SK-N-SH treated with all-trans-retinoic acid at 6 μM for 48 hours (cell line): ENCODE measurements around the gene BCL6B.

Experiments
- ATAC-seq: fragments of 200-7000 bp; cut with Tn5 transposase; 3 replicates; pipeline ENCODE4 v1.9.1; 2020; ENCODE audit warnings: mild to moderate bottlenecking, moderate library complexity
- ARNTL ChIP-seq: fragments of 450-650 bp; formaldehyde crosslinking; IDR thresholded peaks from 2 replicates; pipeline ENCODE4 v1.5.0; 2020; ENCODE audit warnings: low read depth, mild to moderate bottlenecking, moderate library complexity, borderline replicate concordance
- BACH2 ChIP-seq: fragments of 250-450 bp; sonication (Bioruptor Pico); IDR thresholded peaks from 2 replicates; pipeline ENCODE4 v1.9.0; 2021; ENCODE audit warnings: mild to moderate bottlenecking, borderline replicate concordance
- CSDC2 ChIP-seq: fragments of 250-450 bp; sonication (Bioruptor Pico); IDR thresholded peaks from 2 replicates; pipeline ENCODE4 v1.5.0; 2020; ENCODE audit warnings: mild to moderate bottlenecking, moderate library complexity
- ESRRG ChIP-seq: fragments of 250-450 bp; sonication (Bioruptor Pico); IDR thresholded peaks from 2 replicates; pipeline ENCODE4 v1.6.1; 2021; ENCODE audit warnings: mild to moderate bottlenecking
- GLIS3 ChIP-seq: fragments of 250-450 bp; sonication (Bioruptor Pico); IDR thresholded peaks from 2 replicates; pipeline ENCODE4 v1.5.0; 2020; ENCODE audit warnings: mild to moderate bottlenecking, moderate library complexity
- ISL1 ChIP-seq: fragments of 250-450 bp; sonication (Bioruptor Pico); IDR thresholded peaks from 2 replicates; pipeline ENCODE4 v2.1.2; 2022; ENCODE audit warnings: mild to moderate bottlenecking, moderate library complexity
- OSR1 ChIP-seq: fragments of 250-450 bp; sonication (Bioruptor Pico); IDR thresholded peaks from 2 replicates; pipeline ENCODE4 v1.8.0; 2022; ENCODE audit warnings: moderate library complexity, mild to moderate bottlenecking, inconsistent platforms
- RARB ChIP-seq: fragments of 250-450 bp; sonication (Bioruptor Pico); IDR thresholded peaks from 2 replicates; pipeline ENCODE4 v1.8.0; 2021; ENCODE audit warnings: mild to moderate bottlenecking, moderate library complexity
- SNAI2 ChIP-seq: fragments of 250-450 bp; sonication (Bioruptor Pico); IDR thresholded peaks from 2 replicates; pipeline ENCODE4 v1.5.0; 2020; ENCODE audit warnings: mild to moderate bottlenecking, moderate library complexity
- TOX ChIP-seq: fragments of 250-450 bp; sonication (Bioruptor Pico); IDR thresholded peaks from 2 replicates; pipeline ENCODE4 v1.8.0; 2021; ENCODE audit warnings: mild to moderate bottlenecking, moderate library complexity, borderline replicate concordance
- ZC3H10 ChIP-seq: fragments of 250-450 bp; sonication (Bioruptor Pico); IDR thresholded peaks from 2 replicates; pipeline ENCODE4 v1.5.1; 2021; ENCODE audit warnings: mild to moderate bottlenecking, moderate library complexity
- ZFP3 ChIP-seq: fragments of 250-450 bp; sonication (Bioruptor Pico); IDR thresholded peaks from 2 replicates; pipeline ENCODE4 v1.5.0; 2020; ENCODE audit warnings: mild to moderate bottlenecking, moderate library complexity
- ZFP30 ChIP-seq: fragments of 450-650 bp; formaldehyde crosslinking; IDR thresholded peaks from 2 replicates; pipeline ENCODE4 v1.5.0; 2022; ENCODE audit warnings: mild to moderate bottlenecking, moderate library complexity
- ZNF565 ChIP-seq: fragments of 450-650 bp; formaldehyde crosslinking; conservative IDR thresholded peaks from 2 replicates; pipeline ENCODE4 v1.5.0; 2020; ENCODE audit warnings: low read depth, mild to moderate bottlenecking, moderate library complexity
- ZNF70 ChIP-seq: fragments of 450-650 bp; formaldehyde crosslinking; IDR thresholded peaks from 2 replicates; pipeline ENCODE4 v1.5.0; 2020; ENCODE audit warnings: mild to moderate bottlenecking, moderate library complexity
- ZNF8 ChIP-seq: fragments of 450-650 bp; formaldehyde crosslinking; IDR thresholded peaks from 2 replicates; pipeline ENCODE4 v1.5.0; 2020; ENCODE audit warnings: mild to moderate bottlenecking, moderate library complexity
- TF ChIP-seq, protein P1 (sequence below): fragments of 250-450 bp; sonication (Bioruptor Pico); IDR thresholded peaks from 2 replicates; pipeline ENCODE4 v1.5.1; 2020; ENCODE audit warnings: low read depth, mild to moderate bottlenecking, moderate library complexity
- TF ChIP-seq, protein P2 (sequence below): fragments of 250-450 bp; sonication (Bioruptor Pico); IDR thresholded peaks from 2 replicates; pipeline ENCODE4 v1.5.1; 2021; ENCODE audit warnings: mild to moderate bottlenecking, moderate library complexity
- TF ChIP-seq, protein P3 (sequence below): fragments of 250-450 bp; sonication (Bioruptor Pico); IDR thresholded peaks from 2 replicates; pipeline ENCODE4 v1.8.0; 2021; ENCODE audit warnings: low read depth, mild to moderate bottlenecking, moderate library complexity, borderline replicate concordance
- TF ChIP-seq, protein P4 (sequence below): fragments of 250-450 bp; sonication (Bioruptor Pico); IDR thresholded peaks from 2 replicates; pipeline ENCODE4 v1.5.0; 2020; ENCODE audit warnings: mild to moderate bottlenecking, moderate library complexity

Gene BCL6B

DNA sequence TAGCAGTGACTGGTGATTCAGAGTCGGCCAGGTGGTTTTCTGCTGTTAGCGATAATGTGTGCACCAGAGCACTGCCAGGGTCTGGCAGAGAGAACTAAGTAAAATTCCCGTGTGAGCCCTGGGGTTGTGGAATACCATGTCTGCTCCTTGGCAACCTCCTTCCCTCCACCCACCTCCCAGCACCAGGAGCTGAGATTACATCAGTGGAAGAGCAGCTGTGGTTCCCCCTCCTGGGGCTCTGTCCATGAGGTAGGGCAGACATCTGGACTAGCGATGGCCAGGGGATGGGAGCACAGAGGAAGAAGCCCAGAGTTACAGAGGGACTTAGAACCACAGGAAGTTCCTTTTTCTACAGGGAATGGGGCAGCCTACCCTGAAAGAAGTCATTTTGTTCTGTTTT is 41.4 kb downstream of the BCL6B start (continued):
- no peak for TF ChIP-seq BACH2 (CRISPR knock-in tag)

DNA sequence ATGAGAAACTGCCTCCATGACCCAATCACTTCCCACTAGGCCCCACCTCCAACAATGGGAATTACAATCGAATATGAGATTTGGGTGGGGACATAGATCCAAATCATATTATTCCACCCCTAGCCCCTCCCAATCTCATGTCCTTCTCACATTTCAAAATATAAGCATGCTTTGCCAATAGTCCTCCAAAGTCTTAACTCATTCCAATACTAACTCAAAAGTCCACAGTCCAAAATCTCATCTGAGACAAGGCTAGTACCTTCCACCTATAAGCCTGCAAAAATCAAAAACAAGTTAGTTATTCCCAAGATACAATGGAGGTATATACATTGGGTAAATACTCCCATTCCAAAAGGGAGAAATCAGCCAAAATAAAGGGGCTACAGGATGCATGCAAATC is 44.3 kb downstream of the BCL6B start:
- no peak for ATAC-seq
- TF ChIP-seq, protein P1, sequence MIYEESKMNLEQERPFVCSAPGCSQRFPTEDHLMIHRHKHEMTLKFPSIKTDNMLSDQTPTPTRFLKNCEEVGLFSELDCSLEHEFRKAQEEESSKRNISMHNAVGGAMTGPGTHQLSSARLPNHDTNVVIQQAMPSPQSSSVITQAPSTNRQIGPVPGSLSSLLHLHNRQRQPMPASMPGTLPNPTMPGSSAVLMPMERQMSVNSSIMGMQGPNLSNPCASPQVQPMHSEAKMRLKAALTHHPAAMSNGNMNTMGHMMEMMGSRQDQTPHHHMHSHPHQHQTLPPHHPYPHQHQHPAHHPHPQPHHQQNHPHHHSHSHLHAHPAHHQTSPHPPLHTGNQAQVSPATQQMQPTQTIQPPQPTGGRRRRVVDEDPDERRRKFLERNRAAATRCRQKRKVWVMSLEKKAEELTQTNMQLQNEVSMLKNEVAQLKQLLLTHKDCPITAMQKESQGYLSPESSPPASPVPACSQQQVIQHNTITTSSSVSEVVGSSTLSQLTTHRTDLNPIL = no peak
- TF ChIP-seq ZNF8 (CRISPR knock-in tag) (no peak), RARB (CRISPR knock-in tag) (no peak)

DNA sequence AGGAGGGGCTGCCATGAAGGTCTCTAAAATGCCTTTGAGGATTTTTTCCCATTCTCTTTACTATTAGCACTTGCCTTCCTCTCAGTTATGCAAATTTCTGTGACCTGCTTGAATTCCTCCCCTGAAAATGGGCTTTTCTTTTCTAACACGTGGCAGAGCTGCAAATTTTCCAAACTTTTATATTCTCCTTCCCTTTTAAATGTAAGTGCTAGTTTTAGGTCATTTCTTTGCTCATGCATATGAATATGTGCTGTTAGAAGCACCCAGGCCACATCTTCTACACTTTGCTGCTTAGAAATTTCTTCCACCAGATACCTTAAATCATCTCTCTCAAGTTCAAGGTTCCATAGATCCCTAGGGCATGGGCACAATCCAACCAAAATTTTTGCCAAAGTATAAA is 45.4 kb downstream of the BCL6B start:
- TF ChIP-seq ZFP3 (CRISPR knock-in tag) (no peak), ZC3H10 (CRISPR knock-in tag) (no peak), RARB (CRISPR knock-in tag) (no peak), ZNF70 (CRISPR knock-in tag) (no peak), ARNTL (CRISPR knock-in tag) (no peak), GLIS3 (no peak), CSDC2 (CRISPR knock-in tag) (no peak), BACH2 (CRISPR knock-in tag) (no peak), ESRRG (CRISPR knock-in tag) (no peak), OSR1 (no peak), ZFP30 (CRISPR knock-in tag) (no peak)
- TF ChIP-seq, protein P1 = no peak
- TF ChIP-seq, protein P2, sequence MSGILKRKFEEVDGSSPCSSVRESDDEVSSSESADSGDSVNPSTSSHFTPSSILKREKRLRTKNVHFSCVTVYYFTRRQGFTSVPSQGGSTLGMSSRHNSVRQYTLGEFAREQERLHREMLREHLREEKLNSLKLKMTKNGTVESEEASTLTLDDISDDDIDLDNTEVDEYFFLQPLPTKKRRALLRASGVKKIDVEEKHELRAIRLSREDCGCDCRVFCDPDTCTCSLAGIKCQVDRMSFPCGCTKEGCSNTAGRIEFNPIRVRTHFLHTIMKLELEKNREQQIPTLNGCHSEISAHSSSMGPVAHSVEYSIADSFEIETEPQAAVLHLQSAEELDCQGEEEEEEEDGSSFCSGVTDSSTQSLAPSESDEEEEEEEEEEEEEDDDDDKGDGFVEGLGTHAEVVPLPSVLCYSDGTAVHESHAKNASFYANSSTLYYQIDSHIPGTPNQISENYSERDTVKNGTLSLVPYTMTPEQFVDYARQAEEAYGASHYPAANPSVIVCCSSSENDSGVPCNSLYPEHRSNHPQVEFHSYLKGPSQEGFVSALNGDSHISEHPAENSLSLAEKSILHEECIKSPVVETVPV = no peak
- TF ChIP-seq, protein P3, sequence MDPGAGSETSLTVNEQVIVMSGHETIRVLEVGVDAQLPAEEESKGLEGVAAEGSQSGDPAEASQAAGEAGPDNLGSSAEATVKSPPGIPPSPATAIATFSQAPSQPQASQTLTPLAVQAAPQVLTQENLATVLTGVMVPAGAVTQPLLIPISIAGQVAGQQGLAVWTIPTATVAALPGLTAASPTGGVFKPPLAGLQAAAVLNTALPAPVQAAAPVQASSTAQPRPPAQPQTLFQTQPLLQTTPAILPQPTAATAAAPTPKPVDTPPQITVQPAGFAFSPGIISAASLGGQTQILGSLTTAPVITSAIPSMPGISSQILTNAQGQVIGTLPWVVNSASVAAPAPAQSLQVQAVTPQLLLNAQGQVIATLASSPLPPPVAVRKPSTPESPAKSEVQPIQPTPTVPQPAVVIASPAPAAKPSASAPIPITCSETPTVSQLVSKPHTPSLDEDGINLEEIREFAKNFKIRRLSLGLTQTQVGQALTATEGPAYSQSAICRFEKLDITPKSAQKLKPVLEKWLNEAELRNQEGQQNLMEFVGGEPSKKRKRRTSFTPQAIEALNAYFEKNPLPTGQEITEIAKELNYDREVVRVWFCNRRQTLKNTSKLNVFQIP (CRISPR knock-in tag) = no peak
- ATAC-seq = no peak

DNA sequence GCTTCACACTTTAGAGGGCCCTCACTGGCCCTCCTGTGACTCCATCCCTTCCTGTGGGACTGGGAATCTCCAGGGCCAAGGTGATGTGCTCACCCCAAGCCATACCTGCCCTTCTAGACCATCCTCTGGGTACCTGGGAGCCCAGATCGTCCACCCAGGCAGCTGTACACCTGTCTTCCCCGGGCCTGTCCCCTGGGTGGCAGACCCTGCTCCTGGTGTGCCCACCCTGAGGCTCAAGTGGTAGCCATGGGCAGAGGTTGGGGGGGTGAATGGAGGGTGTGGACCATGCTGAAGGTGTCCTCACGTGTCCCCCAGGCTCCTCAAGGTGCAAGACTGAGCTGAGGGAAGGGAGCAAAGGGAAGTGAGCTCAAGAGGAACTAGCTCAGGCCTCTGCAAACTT is 47.9 kb downstream of the BCL6B start:
- no peak for ATAC-seq
- TF ChIP-seq SNAI2 (CRISPR knock-in tag) = no peak
- TF ChIP-seq TOX (CRISPR knock-in tag) = no peak
- TF ChIP-seq, protein P3 (CRISPR knock-in tag) = no peak
- no peak for TF ChIP-seq ZC3H10 (CRISPR knock-in tag)

DNA sequence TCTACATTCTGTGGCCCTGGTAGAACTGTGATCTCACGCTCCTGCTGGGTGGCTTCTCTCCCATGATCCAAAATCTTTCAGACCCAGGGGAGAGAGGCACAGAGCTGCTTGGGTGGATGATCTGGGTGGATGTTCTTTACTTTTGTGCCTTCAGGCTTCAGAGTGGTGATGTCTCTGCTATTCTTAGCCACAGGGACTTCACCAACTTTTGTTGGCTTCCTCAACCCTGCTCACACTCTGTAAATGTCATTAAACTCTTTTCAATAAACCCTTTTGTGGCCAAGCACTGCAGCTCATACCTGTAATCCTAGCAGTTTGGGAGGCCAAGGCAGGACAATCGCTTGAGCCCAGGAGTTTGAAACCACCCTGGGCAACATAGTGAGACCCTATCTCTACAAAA is 49.6 kb downstream of the BCL6B start:
- ATAC-seq = no peak
- TF ChIP-seq ZNF8 (CRISPR knock-in tag) (no peak), ZNF70 (CRISPR knock-in tag) (no peak), SNAI2 (CRISPR knock-in tag) (no peak), ESRRG (CRISPR knock-in tag) (no peak), ISL1 (CRISPR knock-in tag) (no peak), ARNTL (CRISPR knock-in tag) (no peak), ZFP30 (CRISPR knock-in tag) (no peak), TOX (CRISPR knock-in tag) (no peak), RARB (CRISPR knock-in tag) (no peak), ZNF565 (no peak), OSR1 (no peak), BACH2 (CRISPR knock-in tag) (no peak), CSDC2 (CRISPR knock-in tag) (no peak), GLIS3 (no peak)
- TF ChIP-seq, protein P4, sequence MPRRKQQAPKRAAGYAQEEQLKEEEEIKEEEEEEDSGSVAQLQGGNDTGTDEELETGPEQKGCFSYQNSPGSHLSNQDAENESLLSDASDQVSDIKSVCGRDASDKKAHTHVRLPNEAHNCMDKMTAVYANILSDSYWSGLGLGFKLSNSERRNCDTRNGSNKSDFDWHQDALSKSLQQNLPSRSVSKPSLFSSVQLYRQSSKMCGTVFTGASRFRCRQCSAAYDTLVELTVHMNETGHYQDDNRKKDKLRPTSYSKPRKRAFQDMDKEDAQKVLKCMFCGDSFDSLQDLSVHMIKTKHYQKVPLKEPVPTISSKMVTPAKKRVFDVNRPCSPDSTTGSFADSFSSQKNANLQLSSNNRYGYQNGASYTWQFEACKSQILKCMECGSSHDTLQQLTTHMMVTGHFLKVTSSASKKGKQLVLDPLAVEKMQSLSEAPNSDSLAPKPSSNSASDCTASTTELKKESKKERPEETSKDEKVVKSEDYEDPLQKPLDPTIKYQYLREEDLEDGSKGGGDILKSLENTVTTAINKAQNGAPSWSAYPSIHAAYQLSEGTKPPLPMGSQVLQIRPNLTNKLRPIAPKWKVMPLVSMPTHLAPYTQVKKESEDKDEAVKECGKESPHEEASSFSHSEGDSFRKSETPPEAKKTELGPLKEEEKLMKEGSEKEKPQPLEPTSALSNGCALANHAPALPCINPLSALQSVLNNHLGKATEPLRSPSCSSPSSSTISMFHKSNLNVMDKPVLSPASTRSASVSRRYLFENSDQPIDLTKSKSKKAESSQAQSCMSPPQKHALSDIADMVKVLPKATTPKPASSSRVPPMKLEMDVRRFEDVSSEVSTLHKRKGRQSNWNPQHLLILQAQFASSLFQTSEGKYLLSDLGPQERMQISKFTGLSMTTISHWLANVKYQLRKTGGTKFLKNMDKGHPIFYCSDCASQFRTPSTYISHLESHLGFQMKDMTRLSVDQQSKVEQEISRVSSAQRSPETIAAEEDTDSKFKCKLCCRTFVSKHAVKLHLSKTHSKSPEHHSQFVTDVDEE (CRISPR knock-in tag) = no peak
- TF ChIP-seq, protein P1 = no peak
- TF ChIP-seq, protein P3 (CRISPR knock-in tag) = no peak
